H1 (cell line): ENCODE results near the gene NTNG2.

ENCODE experiments used
- CTCF ChIP-seq, 3 experiments: IDR thresholded peaks; 1 replicate in 2 of 3; 2 replicates in 1 of 3; pipeline versions ENCODE4 v1.5.1 to v1.6.1; 2011; ENCODE audit warnings: low read length in 3 of 3, mild to moderate bottlenecking in 3 of 3, inconsistent platforms in 2 of 3, low read depth in 1 of 3, moderate library complexity in 1 of 3; ENCODE audit not compliant: insufficient read depth in 1 of 3; ENCODE audit errors: control extremely low read depth in 1 of 3
- EP300 ChIP-seq, 2 experiments: IDR thresholded peaks; 1 replicate in 1 of 2; 2 replicates in 1 of 2; pipeline ENCODE4 v1.6.1; 2011 to 2012; ENCODE audit warnings: low read depth in 2 of 2, low read length in 2 of 2, mild to moderate bottlenecking in 2 of 2, borderline replicate concordance in 1 of 2, inconsistent platforms in 1 of 2, moderate library complexity in 1 of 2
- EZH2 ChIP-seq: fragments of 200-600 bp; sonication (generic); IDR thresholded peaks from 2 replicates; pipeline ENCODE4 v1.7.1; 2012; ENCODE audit warnings: low read depth, mild to moderate bottlenecking, moderate library complexity, low read length, inconsistent platforms; ENCODE audit not compliant: severe bottlenecking
- JUN ChIP-seq: IDR thresholded peaks from 2 replicates; pipeline ENCODE4 v1.6.1; 2011; ENCODE audit warnings: low read depth, mild to moderate bottlenecking, improper control_type of control experiment, low read length
- MAX ChIP-seq: IDR thresholded peaks from 2 replicates; pipeline ENCODE4 v1.6.1; 2012; ENCODE audit warnings: inconsistent platforms
- POLR2A ChIP-seq, 2 experiments: IDR thresholded peaks; 1 replicate in 1 of 2; 2 replicates in 1 of 2; pipeline ENCODE4 v1.6.1; 2011; ENCODE audit warnings: low read depth in 2 of 2, low read length in 2 of 2, mild to moderate bottlenecking in 2 of 2; ENCODE audit errors: control extremely low read depth in 1 of 2
- POLR2AphosphoS5 ChIP-seq: IDR thresholded peaks from 2 replicates; pipeline ENCODE4 v1.6.1; 2011; ENCODE audit warnings: low read depth, low read length
- SIN3A ChIP-seq, 2 experiments: IDR thresholded peaks in 1 of 2; conservative IDR thresholded peaks in 1 of 2; 2 replicates each; pipeline ENCODE4 v1.6.1; 2011 to 2012; ENCODE audit warnings: low read length in 2 of 2, improper control_type of control experiment in 1 of 2, low read depth in 1 of 2, mild to moderate bottlenecking in 1 of 2
- SIX5 ChIP-seq: IDR thresholded peaks from 2 replicates; pipeline ENCODE4 v1.6.1; 2011; ENCODE audit warnings: mild to moderate bottlenecking, low read depth, low read length

- TF ChIP-seq EZH2 = no peak
- no peak for TF ChIP-seq CTCF (IDR thresholded peaks at IDR 0.05; ENCODE audit: control extremely low read depth in 1 of 3, insufficient read depth in 1 of 3, low read depth in 1 of 3, low read length in 3 of 3)
- no peak for TF ChIP-seq POLR2AphosphoS5
- TF ChIP-seq SIN3A (conservative IDR thresholded peaks at IDR 0.05 in 1 of 2, IDR thresholded peaks at IDR 0.05 in 1 of 2; ENCODE audit: low read depth in 1 of 2, low read length in 2 of 2) = no peak
- no peak for TF ChIP-seq SIX5
- no peak for TF ChIP-seq POLR2A (IDR thresholded peaks at IDR 0.05; ENCODE audit: control extremely low read depth in 1 of 2, low read depth in 2 of 2, low read length in 2 of 2)
- TF ChIP-seq JUN = no peak
- no peak for TF ChIP-seq MAX
- TF ChIP-seq EP300 (IDR thresholded peaks at IDR 0.05; ENCODE audit: borderline replicate concordance in 1 of 2, low read depth in 2 of 2, low read length in 2 of 2) = no peak
Observed at GRCh38 chr9:132230605-132231004, 68.7 kb downstream of the NTNG2 start.
